NK-92 (cell line): ENCODE measurements around the gene SARDH.

Source experiments
- DNase-seq: peaks from one replicate; lab custom pipeline; 2025; ENCODE audit not compliant: unreplicated experiment; lab: John Stamatoyannopoulos, UW

The SARDH gene

DNA sequence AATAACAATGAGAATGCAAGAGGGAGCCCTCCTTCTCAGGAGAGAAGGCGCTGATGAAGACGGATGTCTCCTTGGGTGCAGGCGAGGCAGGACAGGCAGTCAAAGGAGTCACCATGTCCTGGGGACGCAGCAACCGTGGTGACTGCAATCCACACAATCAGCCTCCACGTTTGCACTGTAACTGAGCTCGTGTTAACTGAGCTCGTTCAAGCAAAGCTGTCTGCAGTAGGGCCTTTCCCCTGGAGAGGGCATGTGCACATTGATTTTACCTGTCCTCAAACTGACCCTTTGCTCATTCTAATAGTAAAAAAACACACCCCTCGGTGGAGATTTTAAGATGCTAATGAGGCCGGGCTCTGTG is 2.8 kb downstream of the SARDH start:
- DNase-seq, result no peak

GRCh38 chr9:133734590-133735414 is 3.4 kb downstream of the SARDH start:
- DNase-seq, result no peak

DNA sequence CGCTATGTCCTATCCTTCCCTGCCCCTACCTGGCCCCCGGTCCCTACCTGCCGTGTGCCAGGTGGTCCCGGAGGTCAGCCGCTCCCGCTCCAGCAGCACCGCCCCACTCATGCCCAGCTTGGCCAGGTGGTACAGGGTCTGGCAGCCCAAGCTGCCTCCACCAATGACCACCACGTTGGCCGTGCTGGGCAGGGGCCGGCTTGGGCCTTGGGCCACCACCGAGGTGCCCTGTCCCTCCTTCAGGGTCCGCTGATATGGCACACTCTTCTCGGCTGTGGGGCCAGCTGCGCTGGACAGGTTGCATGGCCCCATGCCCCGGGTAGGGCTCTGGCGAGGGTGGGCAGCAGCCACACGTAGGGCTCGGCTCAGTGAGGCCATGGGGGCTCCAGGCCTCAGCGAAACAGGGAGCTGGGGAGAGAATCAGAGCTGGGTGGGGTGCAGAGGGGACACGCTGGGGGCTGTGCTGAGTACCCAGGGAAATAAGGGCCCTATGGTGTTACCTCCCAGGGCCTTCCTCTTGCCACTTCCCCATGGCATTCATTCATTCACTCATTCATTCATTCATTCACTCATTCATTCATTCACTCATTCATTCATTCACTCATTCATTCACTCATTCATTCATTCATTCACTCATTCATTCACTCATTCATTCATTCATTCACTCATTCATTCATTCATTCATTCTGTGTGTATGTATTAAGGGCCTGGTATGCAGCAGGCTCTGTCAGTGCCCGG is 4.2 kb downstream of the SARDH start:
- no peak for DNase-seq

GRCh38 chr9:133733421-133733795 is 4.7 kb downstream of the SARDH start:
- no peak for DNase-seq

DNA sequence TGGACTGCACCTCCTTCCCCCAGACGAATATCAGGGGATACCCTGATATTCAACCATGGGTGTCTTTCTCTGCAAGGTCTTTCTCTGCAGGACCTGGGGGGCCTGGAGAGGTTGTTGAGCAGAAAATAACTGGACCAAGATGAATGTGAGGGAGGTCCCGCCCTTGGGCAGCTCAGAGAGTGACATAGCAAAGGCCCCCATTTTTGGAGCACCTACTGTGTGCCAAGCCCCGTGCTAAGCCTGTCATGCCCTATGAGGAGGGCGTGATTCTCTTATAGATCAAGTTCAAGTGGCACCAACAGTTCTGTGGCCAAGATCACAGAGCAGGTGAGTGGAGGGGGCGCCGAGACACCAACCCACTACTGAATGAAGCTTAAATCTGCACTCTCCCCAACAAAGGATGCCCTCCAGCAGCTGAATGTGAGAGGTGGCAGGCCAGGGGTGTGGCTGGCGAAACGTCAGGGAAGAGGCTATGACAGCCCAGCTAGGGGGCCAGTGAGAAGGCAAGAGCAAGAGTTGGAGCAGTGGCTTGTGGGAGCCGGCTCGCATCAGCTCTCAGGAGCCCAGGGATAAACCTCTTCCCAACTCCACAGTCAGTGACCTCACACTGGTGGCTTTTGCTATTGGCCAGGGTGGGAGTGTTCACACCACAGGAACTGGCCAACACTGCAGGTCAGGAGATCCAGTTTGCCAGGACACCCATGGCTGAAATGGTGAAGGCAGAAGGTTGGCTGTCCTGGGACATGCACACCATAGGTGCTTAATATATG is 5.3 kb downstream of the SARDH start:
- DNase-seq, result no peak

- no peak for DNase-seq
These were observed 6.1 kb downstream of the SARDH start for GRCh38 chr9:133731876-133732638.

- DNase-seq, result no peak
These were observed 7.0 kb downstream of the SARDH start for GRCh38 chr9:133730994-133731715.

GRCh38 chr9:133729617-133730281 is 8.4 kb downstream of the SARDH start:
- DNase-seq, result no peak

DNA sequence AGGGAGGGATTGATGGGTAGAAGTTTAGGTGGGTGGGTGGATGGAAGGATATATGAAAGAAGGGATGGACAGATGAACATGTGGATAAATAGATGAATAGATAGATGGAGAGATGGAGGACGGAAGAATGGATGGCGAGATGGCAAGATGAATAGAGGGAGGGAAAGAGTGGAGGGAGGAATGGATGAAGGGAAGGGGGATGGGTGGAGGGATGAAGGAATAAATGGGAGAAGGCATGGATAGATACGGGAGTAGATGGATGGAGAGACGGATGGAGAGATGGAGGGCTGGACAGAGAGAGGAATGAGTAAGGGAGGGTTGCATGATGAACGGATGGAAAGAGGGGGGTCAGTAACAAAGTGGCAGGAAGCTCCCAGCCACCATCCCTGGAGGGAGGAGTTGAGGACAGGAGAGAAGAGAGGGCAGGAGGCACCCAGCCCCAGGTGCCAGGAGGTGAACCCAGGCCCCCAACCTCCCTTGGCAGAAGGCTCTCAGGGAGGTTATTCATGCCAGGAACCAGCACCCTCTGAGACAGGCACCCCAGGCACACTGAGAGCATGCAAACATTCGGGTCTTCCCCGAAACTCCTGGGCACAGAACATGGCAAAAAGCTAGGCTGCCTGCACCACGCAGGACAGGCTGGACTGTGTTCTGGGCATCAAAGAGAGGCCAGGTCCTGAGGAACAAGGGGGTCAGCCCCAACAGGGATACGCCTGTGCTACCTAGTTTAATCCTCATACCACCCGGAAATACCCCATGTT is 9.1 kb downstream of the SARDH start:
- DNase-seq, result no peak

- DNase-seq, result no peak
These were observed 10.2 kb downstream of the SARDH start for GRCh38 chr9:133727876-133728441.

GRCh38 chr9:133727277-133727875 is 10.8 kb downstream of the SARDH start:
- DNase-seq, result no peak

- no peak for DNase-seq
These were observed 11.5 kb downstream of the SARDH start for GRCh38 chr9:133726401-133727276.

DNA sequence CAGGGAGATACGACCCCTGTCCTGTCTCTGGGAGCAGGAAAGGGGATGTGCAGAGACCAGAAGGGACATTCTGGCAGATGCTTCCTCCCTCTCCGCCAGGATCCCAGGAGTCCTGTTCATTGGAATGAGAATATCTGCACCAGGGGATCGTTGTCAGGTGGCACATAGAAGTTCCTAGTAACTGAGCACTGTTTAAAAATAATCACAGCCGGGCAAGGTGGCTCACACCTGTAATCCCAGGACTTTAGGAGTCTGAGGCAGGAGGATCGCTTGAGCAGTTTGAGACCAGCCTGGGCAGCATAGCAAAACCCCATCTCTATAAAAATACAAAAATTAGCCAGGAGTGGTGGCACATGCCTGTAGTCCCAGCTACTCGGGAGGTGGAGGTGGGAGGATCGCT is 12.3 kb downstream of the SARDH start:
- no peak for DNase-seq

DNA sequence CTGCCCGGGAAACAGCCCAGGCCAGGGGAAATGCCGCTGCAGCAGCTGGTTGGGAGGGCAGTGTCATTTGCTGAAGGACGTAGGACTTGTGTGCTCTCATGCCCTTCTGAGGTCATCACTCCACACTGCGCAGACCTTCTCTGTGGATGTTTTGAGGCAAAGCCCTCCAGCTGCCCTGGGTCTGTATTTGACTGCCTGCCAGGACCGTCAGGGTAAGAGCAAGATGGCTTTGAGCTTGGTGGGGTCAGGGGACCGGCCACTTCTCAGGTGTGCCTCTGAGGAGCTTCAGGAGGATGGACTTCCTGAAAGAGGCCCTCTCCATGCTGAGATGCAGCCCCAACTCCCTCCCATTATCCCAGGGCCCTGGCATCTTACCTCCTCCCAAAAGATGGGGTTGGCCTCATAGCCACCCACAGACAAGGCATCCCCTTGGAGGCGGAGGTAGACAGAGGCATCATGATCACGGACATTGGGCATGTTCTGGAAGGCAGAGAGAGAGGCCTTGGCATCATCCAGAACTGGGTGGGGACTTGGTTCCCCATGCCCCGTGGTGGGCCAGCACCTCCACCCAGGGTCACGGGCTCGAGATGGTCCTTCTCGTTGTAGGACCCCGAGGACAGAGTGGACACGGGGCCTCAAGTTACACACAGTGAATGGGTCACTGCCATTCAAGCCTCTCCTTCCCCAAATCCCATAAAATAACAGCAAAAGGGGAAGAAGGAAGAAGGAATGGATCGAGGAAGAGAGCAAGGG is 19.4 kb downstream of the SARDH start:
- DNase-seq, result no peak

GRCh38 chr9:133717113-133718031 is 20.8 kb downstream of the SARDH start:
- no peak for DNase-seq
